ENCODE measurements around the gene MMP3.
"Not testable (repeated sequence)": the region's sequence is repeated elsewhere in the genome, so short reads cannot be mapped to it uniquely, and the experiment has no call there.

MMP3 gene

DNA sequence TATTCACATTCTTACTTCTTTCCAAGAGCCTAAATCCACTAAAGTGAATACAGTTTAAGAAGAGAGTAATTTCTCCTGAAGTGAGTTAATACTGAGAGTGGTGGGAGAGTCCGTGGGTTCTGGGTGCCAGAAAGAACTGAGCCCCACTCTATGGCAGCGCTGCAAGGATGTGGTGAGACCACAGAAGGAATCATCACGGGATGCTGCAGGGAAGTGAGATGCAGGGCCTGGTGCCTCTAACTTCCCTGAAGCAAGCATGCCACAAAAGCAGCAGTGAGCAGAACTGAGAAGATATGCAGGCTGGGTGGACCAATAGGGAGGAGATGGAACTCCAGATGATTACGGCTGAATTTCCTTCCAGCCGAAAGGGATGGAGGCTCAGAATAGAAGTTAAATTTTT, 36.4 kb upstream of the MMP3 start:
- Histone ChIP-seq H3K36me3 (ENCODE audit: low read depth) (no peaks in the 10 kb centered on the region), H3K27me3 (ENCODE audit: insufficient read depth, poor library complexity, severe bottlenecking) (no peaks in the 10 kb centered on the region), H3K27ac (ENCODE audit: poor library complexity, severe bottlenecking) (no peak overlapping the region), H3K4me1 (ENCODE audit: insufficient read depth, poor library complexity, severe bottlenecking) (no peaks in the 10 kb centered on the region), H3K9me3 (ENCODE audit: severe bottlenecking) (no peaks in the 10 kb centered on the region), H3K4me3 (ENCODE audit: severe bottlenecking) (no peak overlapping the region)
- ATAC-seq (ENCODE audit: low read depth) (no peak), DNase-seq (ENCODE audit: low spot score) (no peak)
- TF ChIP-seq, protein P1, sequence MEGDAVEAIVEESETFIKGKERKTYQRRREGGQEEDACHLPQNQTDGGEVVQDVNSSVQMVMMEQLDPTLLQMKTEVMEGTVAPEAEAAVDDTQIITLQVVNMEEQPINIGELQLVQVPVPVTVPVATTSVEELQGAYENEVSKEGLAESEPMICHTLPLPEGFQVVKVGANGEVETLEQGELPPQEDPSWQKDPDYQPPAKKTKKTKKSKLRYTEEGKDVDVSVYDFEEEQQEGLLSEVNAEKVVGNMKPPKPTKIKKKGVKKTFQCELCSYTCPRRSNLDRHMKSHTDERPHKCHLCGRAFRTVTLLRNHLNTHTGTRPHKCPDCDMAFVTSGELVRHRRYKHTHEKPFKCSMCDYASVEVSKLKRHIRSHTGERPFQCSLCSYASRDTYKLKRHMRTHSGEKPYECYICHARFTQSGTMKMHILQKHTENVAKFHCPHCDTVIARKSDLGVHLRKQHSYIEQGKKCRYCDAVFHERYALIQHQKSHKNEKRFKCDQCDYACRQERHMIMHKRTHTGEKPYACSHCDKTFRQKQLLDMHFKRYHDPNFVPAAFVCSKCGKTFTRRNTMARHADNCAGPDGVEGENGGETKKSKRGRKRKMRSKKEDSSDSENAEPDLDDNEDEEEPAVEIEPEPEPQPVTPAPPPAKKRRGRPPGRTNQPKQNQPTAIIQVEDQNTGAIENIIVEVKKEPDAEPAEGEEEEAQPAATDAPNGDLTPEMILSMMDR (IDR thresholded peaks at IDR 0.05; ENCODE audit: poor library complexity, severe bottlenecking) = no peak

GRCh38 chr11:102878595-102878994, 35.2 kb upstream of the MMP3 start:
- H3K9me3 ChIP-seq (ENCODE audit: severe bottlenecking) = no peaks in the 10 kb centered on the region
- no peaks in the 10 kb centered on the region for H3K27me3 ChIP-seq (ENCODE audit: insufficient read depth, poor library complexity, severe bottlenecking)
- no peak overlapping the region for H3K4me3 ChIP-seq (ENCODE audit: severe bottlenecking)
- TF ChIP-seq, protein P1 (IDR thresholded peaks at IDR 0.05; ENCODE audit: poor library complexity, severe bottlenecking) = no peak
- DNase-seq (ENCODE audit: low spot score) (no peak), ATAC-seq (ENCODE audit: low read depth) (no peak)
- H3K4me1 ChIP-seq (ENCODE audit: insufficient read depth, poor library complexity, severe bottlenecking) = no peaks in the 10 kb centered on the region
- H3K27ac ChIP-seq (ENCODE audit: poor library complexity, severe bottlenecking) = no peak overlapping the region
- no peaks in the 10 kb centered on the region for H3K36me3 ChIP-seq (ENCODE audit: low read depth)

DNA sequence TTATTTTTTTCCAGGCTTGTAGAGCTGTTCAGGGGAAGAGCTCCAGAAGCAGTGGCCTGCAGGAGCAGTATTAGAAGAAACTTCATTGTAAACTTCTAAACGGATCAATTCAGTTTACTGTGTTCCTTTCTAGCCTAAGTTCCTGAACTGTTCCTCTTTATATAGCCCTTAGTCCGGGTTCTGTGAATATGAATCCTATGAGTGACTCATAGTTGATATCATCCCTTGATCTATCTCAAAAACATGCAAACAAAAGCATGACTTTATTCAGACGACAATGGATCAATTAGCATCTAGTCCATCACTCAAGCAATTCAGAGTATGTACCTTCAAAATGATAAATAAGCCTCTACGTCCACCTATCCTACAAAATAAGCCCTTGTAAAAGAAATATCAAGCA, 31.4 kb upstream of the MMP3 start, which contains the start of gene MMP12:
Gene MMP12, minus strand, starts transcription at position 131 of the 400 bp plus-strand sequence. Its CDS starts 45 bp downstream, at position 86.
- Histone ChIP-seq H3K9me3 (ENCODE audit: severe bottlenecking) (no peaks in the 10 kb centered on the region), H3K4me1 (ENCODE audit: insufficient read depth, poor library complexity, severe bottlenecking) (no peaks in the 10 kb centered on the region), H3K36me3 (ENCODE audit: low read depth) (no peaks in the 10 kb centered on the region), H3K27me3 (ENCODE audit: insufficient read depth, poor library complexity, severe bottlenecking) (no peaks in the 10 kb centered on the region), H3K27ac (ENCODE audit: poor library complexity, severe bottlenecking) (no peak within 1 kb of the TSS), H3K4me3 (ENCODE audit: severe bottlenecking) (no peak within 1 kb of the TSS)
- TF ChIP-seq, protein P1 (IDR thresholded peaks at IDR 0.05; ENCODE audit: poor library complexity, severe bottlenecking) = no peak
- DNase-seq (ENCODE audit: low spot score) (no peak), ATAC-seq (ENCODE audit: low read depth) (no peak)

- H3K9me3 ChIP-seq (ENCODE audit: severe bottlenecking); DNase-seq (ENCODE audit: low spot score); H3K27ac ChIP-seq (ENCODE audit: poor library complexity, severe bottlenecking); H3K4me3 ChIP-seq (ENCODE audit: severe bottlenecking); H3K36me3 ChIP-seq (ENCODE audit: low read depth); H3K27me3 ChIP-seq (ENCODE audit: insufficient read depth, poor library complexity, severe bottlenecking): not testable (repeated sequence)
- H3K4me1 ChIP-seq (ENCODE audit: insufficient read depth, poor library complexity, severe bottlenecking) = peaks cover 11% of the 10 kb centered on the region
- peak; percentile 28; the same call in 2 of the 3 replicates for ATAC-seq (ENCODE audit: low read depth)
These were observed 26.1 kb upstream of the MMP3 start for GRCh38 chr11:102869354-102869964.

DNA sequence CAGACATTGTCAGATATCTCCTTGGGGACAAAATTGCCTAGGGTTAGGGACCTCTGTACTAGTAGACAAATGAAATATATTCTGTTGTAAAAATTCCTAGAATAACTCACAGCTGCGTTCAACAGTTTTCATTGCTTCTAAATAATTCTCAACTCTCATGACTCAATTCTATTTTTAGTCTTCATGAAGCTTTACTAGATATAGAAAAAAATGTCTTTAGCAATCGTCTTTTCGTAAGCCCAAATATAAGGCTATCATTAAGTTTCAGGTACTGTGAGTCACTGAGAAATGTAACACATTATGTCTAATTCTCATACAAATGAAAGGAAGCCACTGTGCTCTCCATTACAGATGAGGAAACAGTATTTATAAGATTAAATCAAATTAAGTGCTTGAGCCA, 24.9 kb upstream of the MMP3 start:
- TF ChIP-seq, protein P1 (IDR thresholded peaks at IDR 0.05; ENCODE audit: poor library complexity, severe bottlenecking) = no peak
- Histone ChIP-seq H3K36me3 (ENCODE audit: low read depth) (no peaks in the 10 kb centered on the region), H3K9me3 (ENCODE audit: severe bottlenecking) (no peaks in the 10 kb centered on the region), H3K27ac (ENCODE audit: poor library complexity, severe bottlenecking) (peak overlapping the region; percentile 35), H3K27me3 (ENCODE audit: insufficient read depth, poor library complexity, severe bottlenecking) (no peaks in the 10 kb centered on the region), H3K4me3 (ENCODE audit: severe bottlenecking) (no peak overlapping the region), H3K4me1 (ENCODE audit: insufficient read depth, poor library complexity, severe bottlenecking) (peaks cover 11% of the 10 kb centered on the region)
- DNase-seq (ENCODE audit: low spot score) (no peak), ATAC-seq (ENCODE audit: low read depth) (peak; percentile 90)
